Activated CD4-positive, alpha-beta T cell treated with anti-CD3 and anti-CD28 coated beads for 36 hours (primary cell): ENCODE data around the gene VWA3A. TPM values are rescaled to one million over a fixed set of nuclear protein-coding genes. Genes with fewer than 3 reads are reported as not detected.

Source experiments
- ATAC-seq: fragments of 200-7000 bp; cut with Tn5 transposase; one replicate; pipeline ENCODE4 v1.10.0; 2021; ENCODE audit warnings: mild to moderate bottlenecking, moderate library complexity
- CTCF ChIA-PET: fragments of 350-600 bp; sonication (Branson Sonifier 250); formaldehyde crosslinking; loops from one replicate; lab custom pipeline; 2021; ENCODE audit warnings: antibody characterized with exemption; lab: Charles Lee
- POLR2A ChIA-PET: fragments of 350-600 bp; sonication (Branson Sonifier 250); formaldehyde crosslinking; loops from one replicate; lab custom pipeline; 2021; ENCODE audit warnings: antibody characterized with exemption, inconsistent platforms; lab: Charles Lee
- DNase-seq: peaks from one replicate; pipeline ENCODE4 v3.0.0-alpha.2; 2020
- H3K27ac Mint-ChIP-seq: one replicate; pipeline ENCODE4 v1.8.0; 2021; ENCODE audit warnings: mixed read lengths
- H3K27me3 Mint-ChIP-seq: one replicate; pipeline ENCODE4 v1.8.0; 2021; ENCODE audit warnings: mixed read lengths
- H3K36me3 Mint-ChIP-seq: one replicate; pipeline ENCODE4 v1.8.0; 2021; ENCODE audit warnings: low read depth, mixed read lengths
- H3K4me1 Mint-ChIP-seq: one replicate; pipeline ENCODE4 v1.8.0; 2021; ENCODE audit warnings: mixed read lengths
- H3K4me3 Mint-ChIP-seq: one replicate; pipeline ENCODE4 v1.8.0; 2021; ENCODE audit warnings: mild to moderate bottlenecking, moderate library complexity, mixed read lengths
- H3K9me3 Mint-ChIP-seq: one replicate; pipeline ENCODE4 v1.8.0; 2021; ENCODE audit warnings: low read depth, mixed read lengths
- intact Hi-C, 2 experiments: fragments of 100-400 bp; cut with DNase I in 1 of 2; cut with micrococcal nuclease in 1 of 2; formaldehyde crosslinking; loops; one replicate each; pipeline versions ENCODE4 v1.14.2 to v1.15.1; 2022 to 2024; cut with DNase I, micrococcal nuclease
- total RNA-seq, 2 experiments: library from RNA; stranded (reverse); gene quantifications; one replicate each; pipeline ENCODE4 v1.2.3, GENCODE V29; 2021

The VWA3A gene
- total RNA-seq, 2 experiments from 2014 or later, result 0.18 TPM; not detected in 1

DNA sequence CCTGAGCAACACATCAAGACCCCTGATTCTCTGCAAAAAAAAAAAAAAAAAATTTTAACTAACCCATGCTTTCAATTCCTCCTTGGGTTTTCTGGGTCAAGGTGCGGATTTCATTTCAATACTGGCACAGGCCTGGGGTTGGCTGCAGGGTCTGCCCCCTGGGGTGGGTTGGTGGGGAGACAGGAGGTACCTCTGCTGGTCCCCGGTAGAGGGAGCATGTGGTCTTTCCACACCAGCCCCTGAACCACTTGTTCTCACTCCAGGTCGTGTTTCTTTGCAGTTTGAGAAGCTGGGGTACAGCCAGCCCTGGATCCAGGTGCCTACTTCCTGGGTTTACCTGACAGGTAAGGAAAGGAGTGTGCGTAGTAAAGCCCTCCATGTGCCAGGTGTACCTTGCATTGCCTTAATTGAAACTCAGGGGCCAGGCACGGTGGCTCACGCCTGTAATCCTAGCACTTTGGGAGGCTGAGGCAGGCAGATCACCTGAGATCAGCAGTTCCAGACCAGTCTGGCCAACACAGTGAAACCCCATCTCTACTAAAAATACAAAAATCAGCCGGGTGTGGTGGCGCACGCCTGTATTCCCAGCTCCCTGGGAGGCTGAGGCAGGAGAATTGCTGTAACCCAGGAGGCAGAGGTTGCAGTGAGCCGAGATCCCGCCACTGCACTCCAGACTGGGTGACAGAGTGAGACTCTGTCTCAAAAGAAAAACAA, 91.7 kb downstream of the VWA3A start:
- H3K4me3 Mint-ChIP-seq, result no peak overlapping the region
- H3K9me3 Mint-ChIP-seq, result no peaks in the 10 kb centered on the region
- DNase-seq (peak; percentile 23), ATAC-seq (no peak)
- no peaks in the 10 kb centered on the region for H3K36me3 Mint-ChIP-seq
- ChIA-PET CTCF (interaction anchor here (0.9 kb wide), 1 partner anchor 72 kb away, joined by 3 read pairs; no protein-coding TSS in a partner anchor), POLR2A (no interaction called here)
- H3K27ac Mint-ChIP-seq, result no peak overlapping the region
- no peaks in the 10 kb centered on the region for H3K27me3 Mint-ChIP-seq
- peaks cover 12% of the 10 kb centered on the region for H3K4me1 Mint-ChIP-seq
- intact Hi-C loops, result no loop called here

- intact Hi-C loops, result no loop called here
- Mint-ChIP-seq H3K4me1 (peaks cover 17% of the 10 kb centered on the region), H3K27me3 (no peaks in the 10 kb centered on the region), H3K36me3 (no peaks in the 10 kb centered on the region), H3K9me3 (no peaks in the 10 kb centered on the region), H3K27ac (no peak overlapping the region), H3K4me3 (no peak overlapping the region)
- no peak for ATAC-seq
- ChIA-PET CTCF (interaction anchor here (0.8 to 0.9 kb wide), 2 partner anchors 10 to 72 kb away, joined by 3 read pairs; no protein-coding TSS in a partner anchor), POLR2A (no interaction called here)
- DNase-seq, result no peak
Observed at GRCh38 chr16:22184615-22184968, 92.3 kb downstream of the VWA3A start.

DNA sequence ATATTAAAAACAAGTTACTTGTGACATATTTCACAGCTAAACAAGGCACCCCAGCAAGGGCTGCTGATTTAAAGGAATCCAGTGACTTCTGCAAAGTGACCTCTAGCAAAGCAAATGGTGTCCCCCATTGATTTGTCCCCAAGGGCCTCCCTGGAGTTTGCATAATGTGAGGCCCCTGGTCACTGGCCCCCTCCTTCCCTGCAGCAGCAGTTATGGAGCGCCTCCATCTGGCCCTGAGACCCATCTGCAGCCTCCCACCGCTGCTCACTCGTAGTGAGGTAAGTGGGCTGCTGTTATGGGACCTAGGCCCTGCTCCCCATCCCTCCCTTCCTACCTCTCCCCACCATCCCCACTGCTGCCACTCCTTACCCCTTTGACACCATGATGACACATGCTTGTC, 94.2 kb downstream of the VWA3A start:
- Mint-ChIP-seq H3K27me3 (no peaks in the 10 kb centered on the region), H3K27ac (no peak overlapping the region), H3K4me3 (no peak overlapping the region), H3K9me3 (no peaks in the 10 kb centered on the region), H3K36me3 (no peaks in the 10 kb centered on the region), H3K4me1 (peaks cover 20% of the 10 kb centered on the region)
- CTCF ChIA-PET, result interaction anchor here (0.5 to 4.9 kb wide), 8 partner anchors 9 to 196 kb away, joined by 3 to 64 read pairs (median 3); partner anchors contain the start of gene PDZD9
- POLR2A ChIA-PET, result interaction anchor here (0.6 kb wide), 1 partner anchor 45 kb away, joined by 3 read pairs; no protein-coding TSS in a partner anchor
- DNase-seq, result peak; percentile 40
- no peak for ATAC-seq
- intact Hi-C loops, result loop anchor here (5.0 kb wide), 2 partner anchors 109 to 529 kb away; no protein-coding TSS in a partner anchor

DNA sequence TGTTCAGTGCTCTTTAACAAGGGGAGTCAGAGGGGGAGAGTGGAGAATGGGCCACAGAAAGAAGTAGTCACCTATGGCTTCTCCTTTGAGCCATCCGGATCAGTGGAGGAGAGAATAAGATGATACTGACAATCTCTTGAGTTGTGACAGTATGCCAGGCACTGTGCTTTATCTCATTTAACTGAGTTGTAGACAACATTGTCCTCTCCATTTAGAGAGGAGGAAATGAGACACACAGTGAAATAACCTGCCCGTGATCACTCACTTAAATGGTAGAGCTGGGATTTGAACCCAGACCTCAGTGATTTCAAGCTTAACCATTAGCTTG, 95.9 kb downstream of the VWA3A start:
- intact Hi-C loops, result loop anchor here (1.0 to 5.0 kb wide), 6 partner anchors 89 to 531 kb away; partner anchors contain the start of gene PDZD9 (in 2 of the 2)
- Mint-ChIP-seq H3K9me3 (no peaks in the 10 kb centered on the region), H3K4me3 (no peak overlapping the region), H3K4me1 (peaks cover 33% of the 10 kb centered on the region), H3K36me3 (no peaks in the 10 kb centered on the region), H3K27ac (peak overlapping the region; percentile 99), H3K27me3 (no peaks in the 10 kb centered on the region)
- DNase-seq, result no peak
- no peak for ATAC-seq
- CTCF ChIA-PET, result interaction anchor here (0.6 to 4.9 kb wide), 33 partner anchors 15 to 1824 kb away, joined by 3 to 64 read pairs (median 4); partner anchors contain the start of genes MOSMO, PDZD9, POLR3E and UQCRC2
- POLR2A ChIA-PET, result interaction anchor here (0.9 to 1.5 kb wide), 3 partner anchors 21 to 110 kb away, joined by 3 read pairs; no protein-coding TSS in a partner anchor

GRCh38 chr16:22188595-22189442, 96.5 kb downstream of the VWA3A start:
- DNase-seq (peak; percentile 78), ATAC-seq (no peak)
- intact Hi-C loops, result loop anchor here (1.0 to 5.0 kb wide), 6 partner anchors 90 to 532 kb away; partner anchors contain the start of gene PDZD9 (in 2 of the 2)
- Mint-ChIP-seq H3K9me3 (peaks cover 4% of the 10 kb centered on the region), H3K27ac (peak overlapping the region; percentile 99), H3K4me3 (peak overlapping the region; percentile 86), H3K36me3 (no peaks in the 10 kb centered on the region), H3K4me1 (peaks cover 39% of the 10 kb centered on the region), H3K27me3 (no peaks in the 10 kb centered on the region)
- POLR2A ChIA-PET, result interaction anchor here (0.9 to 1.5 kb wide), 3 partner anchors 20 to 110 kb away, joined by 3 read pairs; no protein-coding TSS in a partner anchor
- CTCF ChIA-PET, result interaction anchor here (0.6 to 4.9 kb wide), 38 partner anchors 9 to 1825 kb away, joined by 3 to 64 read pairs (median 4); partner anchors contain the start of genes MOSMO, PDZD9, POLR3E and UQCRC2

DNA sequence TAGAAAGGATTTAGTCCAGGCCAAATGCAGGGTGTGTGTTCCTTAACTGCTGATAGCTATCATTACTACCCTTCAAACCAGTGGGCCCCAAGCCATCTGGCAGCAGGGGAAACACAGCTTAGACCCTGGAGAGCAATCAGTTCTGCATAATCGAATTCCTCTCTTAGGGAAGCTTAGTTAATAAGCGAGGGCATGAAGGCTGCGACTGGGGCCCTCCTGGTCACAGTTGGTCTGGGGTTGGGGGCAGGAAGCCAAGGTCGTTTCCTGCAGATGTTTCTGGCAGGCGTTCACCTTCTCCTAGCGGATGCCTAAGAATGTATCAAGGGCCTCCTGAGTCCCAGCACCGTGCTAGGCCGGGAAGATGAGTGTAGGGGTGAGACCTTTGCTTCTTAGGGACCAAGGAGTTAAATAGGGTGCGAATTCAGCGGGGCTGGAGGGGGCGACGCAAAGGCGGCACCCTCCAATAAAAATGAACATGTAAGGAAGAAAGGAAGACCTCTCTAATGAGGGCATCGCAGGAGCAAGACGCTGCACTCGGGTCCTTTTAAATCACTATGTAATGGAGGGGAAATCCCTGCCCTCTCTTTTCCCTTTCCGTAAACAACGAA, 97.2 kb downstream of the VWA3A start:
- Mint-ChIP-seq H3K36me3 (peaks cover under 1% of the 10 kb centered on the region), H3K4me1 (peaks cover 46% of the 10 kb centered on the region), H3K27ac (peak overlapping the region; percentile 99), H3K27me3 (no peaks in the 10 kb centered on the region), H3K4me3 (peak overlapping the region; percentile 86), H3K9me3 (peaks cover 8% of the 10 kb centered on the region)
- ATAC-seq (no peak), DNase-seq (peak; percentile 43)
- intact Hi-C loops, result loop anchor here (1.0 to 5.0 kb wide), 14 partner anchors 17 to 887 kb away; partner anchors contain the start of genes EEF2K (in 2 of the 2), UQCRC2 (in 2 of the 2), CDR2 (in 1 of the 2) and METTL9 (in 1 of the 2)
- POLR2A ChIA-PET, result interaction anchor here (1.0 to 1.5 kb wide), 2 partner anchors 87 to 90 kb away, joined by 3 to 5 read pairs; no protein-coding TSS in a partner anchor
- CTCF ChIA-PET, result interaction anchor here (0.8 to 4.9 kb wide), 18 partner anchors 8 to 579 kb away, joined by 3 to 64 read pairs (median 8); partner anchors contain the start of genes MOSMO, PDZD9, POLR3E and UQCRC2

GRCh38 chr16:22190081-22190775, 97.9 kb downstream of the VWA3A start:
- peak overlapping the region; percentile 86 for H3K4me3 Mint-ChIP-seq
- peaks cover 53% of the 10 kb centered on the region for H3K4me1 Mint-ChIP-seq
- CTCF ChIA-PET, result interaction anchor here (1.0 to 4.9 kb wide), 9 partner anchors 7 to 579 kb away, joined by 3 to 64 read pairs (median 19); partner anchors contain the start of genes PDZD9 and POLR3E
- peaks cover 8% of the 10 kb centered on the region for H3K9me3 Mint-ChIP-seq
- intact Hi-C loops, result loop anchor here (1.0 to 5.0 kb wide), 11 partner anchors 16 to 888 kb away; partner anchors contain the start of genes EEF2K (in 2 of the 2), UQCRC2 (in 2 of the 2), CDR2 (in 1 of the 2) and METTL9 (in 1 of the 2)
- peak overlapping the region; percentile 99 for H3K27ac Mint-ChIP-seq
- H3K36me3 Mint-ChIP-seq, result peaks cover 2% of the 10 kb centered on the region
- POLR2A ChIA-PET, result interaction anchor here (0.5 to 1.0 kb wide), 2 partner anchors 91 to 1290 kb away, joined by 4 to 5 read pairs; partner anchors contain the start of gene DCUN1D3
- no peaks in the 10 kb centered on the region for H3K27me3 Mint-ChIP-seq
- peak; percentile 100 for DNase-seq
- ATAC-seq, result peak; percentile 67

DNA sequence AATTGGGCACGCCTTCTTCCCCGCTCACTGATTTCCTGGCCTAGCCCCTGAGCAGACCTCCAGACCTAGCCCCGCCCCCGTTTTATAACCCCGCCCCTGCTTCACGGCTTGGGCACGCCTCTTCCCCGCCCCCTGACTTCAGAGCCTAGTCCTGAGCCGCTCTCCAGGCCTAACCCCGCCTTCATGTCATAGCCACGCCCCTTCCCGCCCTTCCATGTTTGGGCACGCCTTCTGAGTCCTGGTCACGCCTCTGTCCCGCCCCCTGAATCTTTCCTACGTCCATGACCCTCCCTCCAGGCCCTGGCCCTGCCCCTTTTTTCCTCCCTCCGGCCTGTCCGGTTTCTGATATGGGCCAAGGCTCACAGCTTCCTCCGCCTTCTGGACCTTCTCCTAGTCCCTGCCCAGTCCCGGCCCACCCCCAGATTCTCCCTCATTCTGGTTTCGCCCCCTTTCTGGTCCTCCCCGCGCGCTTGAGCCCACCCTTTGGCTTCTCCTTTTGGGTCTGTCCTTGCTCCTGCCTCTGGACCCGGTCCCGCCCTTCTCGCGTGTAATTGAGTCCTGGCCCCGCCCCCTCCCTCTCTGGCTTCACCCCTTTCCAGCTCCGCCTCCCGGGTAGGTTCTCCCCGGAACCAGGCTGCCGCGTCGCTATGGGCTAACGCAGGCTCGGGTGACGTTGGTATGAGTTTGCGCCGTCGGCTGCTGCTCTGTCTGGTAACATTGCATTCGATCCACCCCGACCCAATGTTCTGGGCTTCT, 98.6 kb downstream of the VWA3A start:
- H3K27ac Mint-ChIP-seq, result peak overlapping the region; percentile 99

More for the DNA sequence above, 98.6 kb downstream of the VWA3A start:
- ChIA-PET POLR2A (interaction anchor here (0.5 to 2.3 kb wide), 4 partner anchors 15 to 1291 kb away, joined by 4 to 11 read pairs (median 5); partner anchors contain the start of genes DCUN1D3 and EEF2K), CTCF (interaction anchor here (0.7 to 3.2 kb wide), 5 partner anchors 14 to 238 kb away, joined by 3 to 24 read pairs (median 5); partner anchors contain the start of genes EEF2K, POLR3E and UQCRC2)
- peaks cover 57% of the 10 kb centered on the region for H3K4me1 Mint-ChIP-seq
- peaks cover 6% of the 10 kb centered on the region for H3K36me3 Mint-ChIP-seq
- H3K9me3 Mint-ChIP-seq, result peaks cover 8% of the 10 kb centered on the region
- DNase-seq (peak; percentile 99), ATAC-seq (peak; percentile 66)
- H3K4me3 Mint-ChIP-seq, result peak overlapping the region; percentile 86
- H3K27me3 Mint-ChIP-seq, result no peaks in the 10 kb centered on the region
- intact Hi-C loops, result loop anchor here (1.0 to 5.0 kb wide), 11 partner anchors 15 to 889 kb away; partner anchors contain the start of genes EEF2K (in 2 of the 2), UQCRC2 (in 2 of the 2), CDR2 (in 1 of the 2) and METTL9 (in 1 of the 2)
